Adrenal gland (tissue), 12 donors: ENCODE data around the gene HBG1. TPM values are rescaled to one million over a fixed set of nuclear protein-coding genes. Genes with fewer than 3 reads are reported as not detected.
"Not testable (repeated sequence)": the region's sequence is repeated elsewhere in the genome, so short reads cannot be mapped to it uniquely, and the experiment has no call there.

Experiments used
- DNase-seq, 7 donors: peaks; one replicate each; pipeline ENCODE4 v3.0.0-alpha.2; 2019 to 2020
- H3K27ac ChIP-seq, 5 donors: fragments of 200-600 bp; sonication (generic) in 4 of 5; 1 replicate in 3 of 5; 2 replicates in 2 of 5; pipeline versions ENCODE4 v1.5.1 to v1.8.0; 2016 to 2020; ENCODE audit warnings: mild to moderate bottlenecking in 1 of 5
- H3K27me3 ChIP-seq: fragments of 200-600 bp; 2 replicates; pipeline ENCODE4 v1.8.0; 2021
- H3K36me3 ChIP-seq, 2 donors: fragments of 200-600 bp; replicated peaks in 1 of 2; 1 replicate in 1 of 2; 2 replicates in 1 of 2; pipeline versions ENCODE4 v1.5.1 to v1.8.0; 2018 to 2022
- H3K4me1 ChIP-seq, 2 donors: fragments of 200-600 bp; replicated peaks in 1 of 2; 1 replicate in 1 of 2; 2 replicates in 1 of 2; pipeline versions ENCODE4 v1.5.1 to v1.8.0; 2018 to 2021
- H3K4me3 ChIP-seq, 4 donors: fragments of 200-600 bp; sonication (generic) in 3 of 4; one replicate each; pipeline ENCODE4 v1.5.1; 2016 to 2018
- H3K9me3 ChIP-seq, 3 donors: fragments of 200-600 bp; sonication (generic) in 1 of 3; replicated peaks in 1 of 3; 1 replicate in 2 of 3; 2 replicates in 1 of 3; pipeline versions ENCODE4 v1.5.1 to v1.8.0; 2016 to 2021
- CTCF ChIP-seq, 6 experiments: fragments of 450-650 bp in 4 of 6; fragments of 200-600 bp in 2 of 6; sonication (generic) in 1 of 6; IDR thresholded peaks; 1 replicate in 5 of 6; 2 replicates in 1 of 6; pipeline versions ENCODE4 v1.5.1 to v1.8.0; 2016 to 2021; ENCODE audit warnings: antibody characterized with exemption in 6 of 6, mild to moderate bottlenecking in 2 of 6, moderate library complexity in 1 of 6
- POLR2A ChIP-seq, 2 donors: fragments of 450-650 bp; IDR thresholded peaks; one replicate each; pipeline ENCODE4 v1.6.1; 2017; ENCODE audit warnings: antibody characterized with exemption in 2 of 2, mild to moderate bottlenecking in 2 of 2, moderate library complexity in 1 of 2
- WGBS, 4 donors: extraction: QIAGEN DNeasy Blood & Tissue Kit in 2 of 4; methylation state at CpG; one replicate each; pipeline versions ENCODE4 v1.1.5 to v1.1.7; 2013 to 2017; 5-methylcytosine and 5-hydroxymethylcytosine counted together
- intact Hi-C, 2 donors: fragments of 100-400 bp; cut with DNase I; formaldehyde crosslinking; loops; one replicate each; pipeline versions ENCODE4 v1.14.1 to v1.15.0; 2022 to 2023
- polyA plus RNA-seq, 3 donors: library from polyadenylated mRNA; stranded (reverse); fragments of 200-250 nt in 2 of 3; fragments of 350-450 nt in 1 of 3; fragmentation: Illumina TruSeq in 1 of 3; extraction: RNeasy Lipid Tissue Mini Kit (QIAGEN cat#74804) in 1 of 3; gene quantifications; one replicate each; pipeline ENCODE4 v1.2.3, GENCODE V29; 2013 to 2014
- total RNA-seq, 9 donors: library from RNA; depleted of rRNA in 4 of 9; stranded (reverse); fragments of >200 nt in 4 of 9; fragments of 120-200 nt in 1 of 9; fragmentation: NEBNext Ultra II Directional in 1 of 9; extraction: Animal tissue kit (Norgen Biotek cat#: 25700) in 1 of 9; gene quantifications; one replicate each; pipeline versions ENCODE4 v1.1.0 to v1.2.4, GENCODE V29; 2013 to 2023
- donor health status: healthy with polysubstance abuse.
- donor health status: Bipolar disorder and iron deficiency.
- donor health status: DM: yes; HTN: yes; CAD: no.
- donor health status: DM: no; HTN: no; CAD: no.
- donor health status: DM: no; HTN: no; CAD: no.
- donor health status: DM: yes; HTN: yes; CAD: no.

The HBG1 gene
- total and polyA plus RNA-seq, 12 donors = 3.6 to 22.7 (median 3.8) TPM; not detected in 9

GRCh38 chr11:5252919-5253265 is 3.2 kb upstream of the HBG1 start:
- intact Hi-C loops = no loop called here
- Histone ChIP-seq H3K36me3 (no peaks in the 10 kb centered on the region), H3K27ac (no peak overlapping the region), H3K4me1 (no peaks in the 10 kb centered on the region), H3K9me3 (no peaks in the 10 kb centered on the region), H3K4me3 (no peak overlapping the region), H3K27me3 (no peaks in the 10 kb centered on the region)
- no peak for TF ChIP-seq CTCF (IDR thresholded peaks at IDR 0.05)
- no peak for TF ChIP-seq POLR2A (IDR thresholded peaks at IDR 0.05)
- DNase-seq = no peak
- WGBS, 4 donors = 55 to 62% (median 56%) methylated on average over 1 of the region's 1 CpG

- DNase-seq = no peak
- no peaks in the 10 kb centered on the region for H3K36me3 ChIP-seq
- no peaks in the 10 kb centered on the region for H3K9me3 ChIP-seq
- no peak overlapping the region for H3K4me3 ChIP-seq
- intact Hi-C loops = no loop called here
- 53 to 64% (median 57%) methylated on average over 9 of the region's 9 CpGs for WGBS, 4 donors
- H3K27ac ChIP-seq = no peak overlapping the region
- TF ChIP-seq POLR2A (IDR thresholded peaks at IDR 0.05) (no peak), CTCF (IDR thresholded peaks at IDR 0.05) (no peak)
- H3K27me3 ChIP-seq = no peaks in the 10 kb centered on the region
- H3K4me1 ChIP-seq = no peaks in the 10 kb centered on the region
Observed at GRCh38 chr11:5252192-5252918, 2.7 kb upstream of the HBG1 start.

GRCh38 chr11:5251746-5252145 is 2.1 kb upstream of the HBG1 start:
- intact Hi-C loops = no loop called here
- WGBS, 4 donors = 22 to 61% (median 58%) methylated on average over 2 of the region's 2 CpGs
- TF ChIP-seq POLR2A (IDR thresholded peaks at IDR 0.05) (no peak), CTCF (IDR thresholded peaks at IDR 0.05) (no peak)
- Histone ChIP-seq H3K4me1 (no peaks in the 10 kb centered on the region), H3K9me3 (no peaks in the 10 kb centered on the region), H3K36me3 (no peaks in the 10 kb centered on the region), H3K4me3 (no peak overlapping the region), H3K27ac (no peak overlapping the region), H3K27me3 (no peaks in the 10 kb centered on the region)
- no peak for DNase-seq

- DNase-seq = no peak
- Histone ChIP-seq H3K4me3 (no peak overlapping the region), H3K27ac (no peak overlapping the region), H3K4me1 (no peaks in the 10 kb centered on the region), H3K36me3 (no peaks in the 10 kb centered on the region), H3K9me3 (no peaks in the 10 kb centered on the region), H3K27me3 (no peaks in the 10 kb centered on the region)
- intact Hi-C loops = no loop called here
- WGBS, 4 donors = 73 to 85% (median 80%) methylated on average over 4 of the region's 4 CpGs
- no peak for TF ChIP-seq CTCF (IDR thresholded peaks at IDR 0.05)
- TF ChIP-seq POLR2A (IDR thresholded peaks at IDR 0.05) = no peak
Observed at GRCh38 chr11:5250543-5251204, 1.0 kb upstream of the HBG1 start.

GRCh38 chr11:5248498-5248897 is 1.2 kb downstream of the HBG1 start:
- DNase-seq, H3K36me3 ChIP-seq, H3K4me3 ChIP-seq, H3K27me3 ChIP-seq, H3K27ac ChIP-seq, H3K9me3 ChIP-seq, intact Hi-C loops, H3K4me1 ChIP-seq: not testable (repeated sequence)
- 21 to 78% (median 62%) methylated on average over 7 of the region's 7 CpGs for WGBS, 4 donors
